DLD1 (cell line): ENCODE measurements around the gene MTMR4.
"Not testable (repeated sequence)": the region's sequence is repeated elsewhere in the genome, so short reads cannot be mapped to it uniquely, and the experiment has no call there.

Source experiments
- in situ Hi-C: cut with HindIII; loops from 2 replicates; pipeline ENCODE4 v1.10.0; 2017; ENCODE audit warnings: low sequenced_read_pairs

The MTMR4 gene

GRCh38 chr17:58493506-58493905, 20.9 kb downstream of the MTMR4 start:
- in situ Hi-C loops = no loop called here

- in situ Hi-C loops = no loop called here
These were observed 22.0 kb downstream of the MTMR4 start for GRCh38 chr17:58492238-58493121.

GRCh38 chr17:58491510-58492045, 22.9 kb downstream of the MTMR4 start:
- in situ Hi-C loops = no loop called here

GRCh38 chr17:58488428-58488890, 26.0 kb downstream of the MTMR4 start:
- in situ Hi-C loops = no loop called here

- in situ Hi-C loops = no loop called here
These were observed 26.6 kb downstream of the MTMR4 start, which contains the start of gene HSF5 for GRCh38 chr17:58487589-58488427. TSS of gene HSF5 (minus strand) at chr17:58488408. CDS start at chr17:58488274, 134 bp downstream.

GRCh38 chr17:58484600-58484999, 29.8 kb downstream of the MTMR4 start:
- in situ Hi-C loops = no loop called here

- in situ Hi-C loops = not testable (repeated sequence)
These were observed 32.6 kb downstream of the MTMR4 start for GRCh38 chr17:58481798-58482197.

- in situ Hi-C loops = no loop called here
These were observed 34.3 kb downstream of the MTMR4 start for GRCh38 chr17:58480090-58480489.

GRCh38 chr17:58476812-58477211, 37.6 kb downstream of the MTMR4 start:
- in situ Hi-C loops = no loop called here

- in situ Hi-C loops = no loop called here
These were observed 38.5 kb downstream of the MTMR4 start for GRCh38 chr17:58475985-58476384.

GRCh38 chr17:58470356-58470755, 44.1 kb downstream of the MTMR4 start:
- in situ Hi-C loops = no loop called here

GRCh38 chr17:58468944-58469343, 45.5 kb downstream of the MTMR4 start:
- in situ Hi-C loops = no loop called here

- in situ Hi-C loops = no loop called here
These were observed 58.9 kb downstream of the MTMR4 start for GRCh38 chr17:58455491-58455890.

- in situ Hi-C loops = no loop called here
These were observed 61.7 kb downstream of the MTMR4 start for GRCh38 chr17:58452738-58453137.

- in situ Hi-C loops = no loop called here
These were observed 67.1 kb downstream of the MTMR4 start for GRCh38 chr17:58447039-58447975.

GRCh38 chr17:58446086-58446485, 68.4 kb downstream of the MTMR4 start:
- in situ Hi-C loops = no loop called here
